SK-N-MC (cell line): ENCODE results near the gene C2CD2.

Source experiments
- DNase-seq: peaks from one replicate; pipeline ENCODE4 v3.0.0-alpha.2; 2011; ENCODE audit warnings: low read depth, low spot score
- H3K27ac ChIP-seq: fragments of 200-600 bp; sonication (generic); 2 replicates; pipeline ENCODE4 v1.5.1; 2016; ENCODE audit warnings: mixed run types
- H3K36me3 ChIP-seq: fragments of 200-600 bp; sonication (generic); 2 replicates; pipeline ENCODE4 v1.6.1; 2017; ENCODE audit warnings: antibody characterized with exemption, low read length, mixed read lengths; ENCODE audit not compliant: insufficient read depth
- H3K4me3 ChIP-seq: fragments of 200-600 bp; sonication (generic); 2 replicates; pipeline ENCODE4 v1.5.1; 2016
- H3K9ac ChIP-seq: fragments of 200-600 bp; sonication (generic); 2 replicates; pipeline ENCODE4 v1.8.0; 2017; ENCODE audit warnings: mixed run types, mixed read lengths; ENCODE audit not compliant: insufficient read length
- H3K9me3 ChIP-seq: fragments of 200-600 bp; sonication (generic); 2 replicates; pipeline ENCODE4 v1.6.1; 2017; ENCODE audit warnings: low read depth, mild to moderate bottlenecking, antibody characterized with exemption, low read length, moderate library complexity, mixed read lengths
- EZH2 ChIP-seq: fragments of 200-600 bp; sonication (generic); IDR thresholded peaks from one replicate; pipeline ENCODE4 v1.6.1; 2017; ENCODE audit warnings: antibody characterized with exemption
- FOXP2 ChIP-seq: optimal IDR thresholded peaks from 2 replicates; pipeline ENCODE3; 2011; ENCODE audit warnings: mild to moderate bottlenecking, moderate library complexity; ENCODE audit not compliant: insufficient read depth; ENCODE audit errors: extremely low read length, control extremely low read depth
- POLR2AphosphoS5 ChIP-seq: IDR thresholded peaks from 2 replicates; pipeline ENCODE4 v1.6.1; 2012; ENCODE audit warnings: mild to moderate bottlenecking, low read depth, low read length, borderline replicate concordance

Gene C2CD2

DNA sequence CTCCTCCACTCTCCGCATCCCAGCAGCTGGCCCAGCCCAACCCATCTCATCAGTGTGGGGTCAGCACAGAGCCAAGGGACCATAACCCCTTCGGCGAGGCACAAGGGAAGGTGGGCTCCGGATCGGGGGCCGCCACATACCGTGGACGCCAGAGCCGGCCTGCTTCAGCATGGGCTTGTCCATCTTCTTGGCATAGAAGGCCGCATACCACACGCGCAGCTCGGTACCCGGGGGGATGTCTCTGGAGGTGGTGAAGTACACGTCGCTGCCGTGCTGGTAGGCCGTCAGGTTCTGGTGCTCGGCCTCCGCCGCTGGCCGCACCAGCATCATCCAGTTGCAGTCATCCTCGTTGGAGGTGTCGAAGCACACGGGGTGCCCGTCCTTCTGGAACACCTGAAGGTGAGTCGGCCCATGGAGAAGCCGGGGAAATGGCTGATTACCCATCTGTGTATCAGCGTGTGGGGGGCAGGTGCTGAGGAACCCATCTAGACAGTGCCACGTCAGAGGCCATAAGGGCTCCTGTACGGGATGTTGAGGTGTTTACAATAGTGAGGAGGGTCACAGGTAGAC lies 99.3 kb downstream of the C2CD2 start:
- no peak overlapping the region for H3K9ac ChIP-seq
- TF ChIP-seq POLR2AphosphoS5, result no peak
- no peak for TF ChIP-seq FOXP2
- no peak for TF ChIP-seq EZH2
- no peak overlapping the region for H3K27ac ChIP-seq
- DNase-seq, result no peak
- H3K36me3 ChIP-seq, result peaks cover 34% of the 10 kb centered on the region
- H3K9me3 ChIP-seq, result no peaks in the 10 kb centered on the region
- H3K4me3 ChIP-seq, result no peak overlapping the region

DNA sequence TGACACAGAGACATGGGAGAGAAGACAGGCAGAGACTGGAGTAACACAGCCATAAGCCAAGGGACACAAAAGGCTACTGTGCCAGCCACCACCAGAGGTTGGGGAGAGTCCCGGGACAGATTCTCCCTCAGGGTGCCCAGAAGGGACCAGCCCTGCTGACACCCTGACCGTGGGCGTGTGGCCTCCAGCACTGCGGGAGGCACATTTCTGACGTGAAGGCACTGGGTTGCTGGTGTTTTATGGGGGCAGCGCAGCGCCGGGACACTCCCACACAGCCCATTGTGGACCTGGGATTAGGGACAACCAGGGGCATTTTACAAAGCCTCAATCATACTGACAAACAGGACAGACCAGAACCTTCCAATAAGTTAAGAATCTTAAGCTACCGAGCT lies 100.9 kb downstream of the C2CD2 start:
- Histone ChIP-seq H3K36me3 (peaks cover 34% of the 10 kb centered on the region), H3K27ac (no peak overlapping the region), H3K9me3 (no peaks in the 10 kb centered on the region), H3K9ac (no peak overlapping the region), H3K4me3 (no peak overlapping the region)
- no peak for DNase-seq
- no peak for TF ChIP-seq POLR2AphosphoS5
- TF ChIP-seq FOXP2, result no peak
- no peak for TF ChIP-seq EZH2

DNA sequence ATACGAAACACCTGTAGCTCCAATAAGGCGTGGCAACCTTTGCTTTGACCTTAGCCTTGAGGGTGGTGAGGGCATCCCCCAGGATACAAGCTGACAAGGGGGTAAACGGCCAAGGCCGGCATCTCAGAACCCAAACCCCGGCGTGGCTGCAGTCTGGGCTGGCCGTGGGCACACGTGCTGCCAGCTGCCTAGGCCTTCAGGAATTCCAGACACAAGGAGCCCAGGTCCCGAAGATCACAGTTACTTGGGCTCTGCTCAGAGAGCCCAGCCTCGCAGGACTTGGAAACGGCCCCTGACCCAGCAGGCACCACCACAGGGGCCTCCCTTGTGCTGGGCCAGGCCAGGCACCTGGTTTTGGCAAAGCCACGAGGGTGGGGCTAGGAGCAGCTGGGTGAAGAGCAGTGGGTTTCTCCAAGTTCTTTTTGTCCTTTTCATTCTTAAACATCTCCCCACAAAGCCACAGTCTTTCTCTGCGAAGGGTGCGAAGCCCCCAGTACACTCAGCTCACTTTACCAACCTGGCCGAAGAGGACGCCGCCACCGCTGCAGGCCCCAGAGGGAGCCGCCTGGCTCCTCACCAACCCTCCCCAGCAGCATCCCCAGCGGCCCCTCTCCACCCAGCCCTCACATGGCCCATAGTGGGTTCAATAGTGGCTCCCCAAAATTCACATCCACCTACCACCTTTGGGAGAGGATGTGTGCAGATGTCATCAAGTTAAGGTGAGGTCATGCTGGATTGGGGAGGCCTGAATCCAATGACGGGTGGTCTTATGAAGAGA lies 101.5 kb downstream of the C2CD2 start:
- H3K36me3 ChIP-seq, result peaks cover 34% of the 10 kb centered on the region
- no peaks in the 10 kb centered on the region for H3K9me3 ChIP-seq
- H3K9ac ChIP-seq, result no peak overlapping the region
- TF ChIP-seq FOXP2 (no peak), EZH2 (no peak), POLR2AphosphoS5 (no peak)
- no peak for DNase-seq
- no peak overlapping the region for H3K4me3 ChIP-seq
- no peak overlapping the region for H3K27ac ChIP-seq

DNA sequence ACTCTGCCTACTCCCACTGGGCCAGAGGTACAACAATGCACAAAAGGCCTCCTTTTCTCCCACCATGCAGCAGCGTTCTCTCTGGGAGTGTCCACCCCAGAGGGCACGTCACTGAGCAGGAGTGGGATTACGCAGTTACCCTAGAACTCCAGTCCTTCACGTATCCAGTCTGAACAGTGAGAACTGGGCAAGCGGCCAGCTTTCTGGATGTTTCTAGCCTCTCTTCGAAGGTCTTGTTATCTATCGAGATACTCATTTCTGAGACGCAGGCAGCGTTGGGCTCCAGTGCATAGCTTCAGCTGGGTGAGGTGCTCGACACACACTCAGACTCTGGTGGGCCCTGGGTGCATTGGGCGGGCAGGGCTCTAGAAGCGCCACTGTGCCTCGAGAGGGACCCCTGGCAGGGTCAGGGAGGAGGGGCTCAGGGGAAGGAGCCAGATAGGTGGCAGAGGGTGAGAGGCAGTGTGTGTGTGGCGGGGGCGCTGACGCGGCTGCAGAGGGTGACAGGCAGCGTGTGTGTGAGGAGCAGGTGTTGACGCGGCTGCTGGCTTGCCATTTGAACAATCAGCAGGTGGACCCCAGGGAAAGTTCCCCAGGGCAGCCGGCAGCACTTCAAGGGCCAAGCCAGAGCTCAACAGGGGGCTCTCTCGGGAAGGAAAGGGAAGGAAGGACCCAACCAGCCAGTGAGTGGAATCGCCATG lies 102.6 kb downstream of the C2CD2 start:
- H3K9me3 ChIP-seq, result no peaks in the 10 kb centered on the region
- no peak overlapping the region for H3K4me3 ChIP-seq
- H3K9ac ChIP-seq, result no peak overlapping the region
- no peak overlapping the region for H3K27ac ChIP-seq
- DNase-seq, result no peak
- TF ChIP-seq POLR2AphosphoS5 (no peak), FOXP2 (no peak), EZH2 (no peak)
- H3K36me3 ChIP-seq, result peaks cover 28% of the 10 kb centered on the region

DNA sequence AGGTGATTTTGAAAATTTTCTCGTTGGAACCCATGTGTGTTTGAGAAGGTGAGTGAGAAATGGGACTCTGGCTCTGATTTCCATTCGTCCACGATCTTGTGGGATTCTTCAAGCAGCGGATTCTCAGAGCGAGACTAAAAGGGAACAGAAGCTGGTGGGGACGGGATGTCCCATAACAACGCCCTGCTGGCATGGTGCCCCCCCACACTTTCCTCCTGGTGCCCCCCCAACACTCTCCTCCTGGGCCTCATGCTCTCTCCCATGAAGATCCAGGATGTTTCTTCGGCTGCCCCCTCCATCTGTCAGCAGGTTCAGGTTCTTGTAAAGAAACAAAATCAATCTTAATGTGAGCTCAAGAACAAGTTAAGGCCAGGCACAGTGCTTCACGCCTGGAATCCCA lies 103.7 kb downstream of the C2CD2 start:
- no peak overlapping the region for H3K9ac ChIP-seq
- H3K9me3 ChIP-seq, result no peaks in the 10 kb centered on the region
- peaks cover 23% of the 10 kb centered on the region; the same call in 1 of the 2 replicates for H3K36me3 ChIP-seq
- no peak for TF ChIP-seq FOXP2
- no peak for TF ChIP-seq POLR2AphosphoS5
- TF ChIP-seq EZH2, result no peak
- no peak overlapping the region for H3K27ac ChIP-seq
- no peak overlapping the region for H3K4me3 ChIP-seq
- no peak for DNase-seq

DNA sequence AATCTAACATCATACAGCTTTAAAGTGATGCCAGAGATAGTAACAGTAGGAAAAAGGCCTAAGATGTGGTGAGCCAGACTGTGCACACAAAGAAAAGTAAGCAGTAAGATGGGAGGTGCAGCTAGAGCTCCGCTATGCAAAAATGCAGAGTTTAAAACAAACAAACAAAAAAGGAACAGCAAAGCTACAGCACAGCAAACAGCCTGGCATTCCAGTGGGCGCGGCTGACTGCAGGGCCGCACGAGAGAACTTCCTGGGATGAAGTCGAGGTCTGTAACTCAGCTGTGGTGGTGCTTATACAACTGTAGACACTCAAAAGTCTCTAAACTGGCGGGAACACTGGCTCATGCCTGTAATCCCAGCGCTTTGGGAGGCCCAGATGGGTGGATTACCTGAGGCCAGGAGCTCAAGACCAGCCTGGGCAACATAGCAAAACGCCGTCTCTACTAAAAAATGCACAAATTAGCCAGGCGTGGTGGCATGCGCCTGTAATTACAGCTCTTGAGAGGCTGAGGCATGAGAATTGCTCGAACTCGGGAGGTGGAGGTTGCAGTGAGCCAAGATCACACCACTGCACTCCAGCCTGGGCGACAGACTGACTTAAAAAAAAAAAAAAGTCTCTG lies 104.7 kb downstream of the C2CD2 start:
- H3K36me3 ChIP-seq, result peaks cover 13% of the 10 kb centered on the region; the same call in 1 of the 2 replicates
- no peak overlapping the region for H3K9ac ChIP-seq
- DNase-seq, result no peak
- TF ChIP-seq POLR2AphosphoS5, result no peak
- TF ChIP-seq FOXP2, result no peak
- no peak for TF ChIP-seq EZH2
- no peak overlapping the region for H3K27ac ChIP-seq
- H3K9me3 ChIP-seq, result no peaks in the 10 kb centered on the region
- no peak overlapping the region for H3K4me3 ChIP-seq

DNA sequence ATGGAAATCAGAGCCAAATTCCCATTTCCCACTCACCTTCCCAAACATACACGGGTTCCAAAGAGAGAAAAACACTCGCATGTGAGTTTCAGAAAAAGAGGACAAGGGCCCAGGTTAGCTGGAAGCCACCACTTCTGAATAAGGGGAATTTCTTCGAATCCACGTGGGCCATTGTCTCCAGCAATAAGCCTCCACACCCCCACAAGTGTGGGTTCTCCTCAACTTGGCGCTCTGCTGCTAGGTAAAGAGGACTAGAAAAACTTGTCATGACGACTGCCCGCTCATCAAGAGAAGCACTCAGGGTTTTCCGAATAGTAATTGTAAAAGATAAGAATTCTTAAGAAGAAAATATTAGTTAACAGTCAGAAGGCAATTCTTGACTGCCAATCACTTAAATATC lies 105.3 kb downstream of the C2CD2 start:
- H3K9me3 ChIP-seq, result no peaks in the 10 kb centered on the region
- peaks cover 8% of the 10 kb centered on the region; the same call in 1 of the 2 replicates for H3K36me3 ChIP-seq
- TF ChIP-seq POLR2AphosphoS5 (no peak), FOXP2 (no peak), EZH2 (no peak)
- no peak overlapping the region for H3K27ac ChIP-seq
- no peak for DNase-seq
- H3K4me3 ChIP-seq, result no peak overlapping the region
- no peak overlapping the region for H3K9ac ChIP-seq
